ENCODE measurements around the gene GPR119.
"Not testable (repeated sequence)": the region's sequence is repeated elsewhere in the genome, so short reads cannot be mapped to it uniquely, and the experiment has no call there.

Gene GPR119

DNA sequence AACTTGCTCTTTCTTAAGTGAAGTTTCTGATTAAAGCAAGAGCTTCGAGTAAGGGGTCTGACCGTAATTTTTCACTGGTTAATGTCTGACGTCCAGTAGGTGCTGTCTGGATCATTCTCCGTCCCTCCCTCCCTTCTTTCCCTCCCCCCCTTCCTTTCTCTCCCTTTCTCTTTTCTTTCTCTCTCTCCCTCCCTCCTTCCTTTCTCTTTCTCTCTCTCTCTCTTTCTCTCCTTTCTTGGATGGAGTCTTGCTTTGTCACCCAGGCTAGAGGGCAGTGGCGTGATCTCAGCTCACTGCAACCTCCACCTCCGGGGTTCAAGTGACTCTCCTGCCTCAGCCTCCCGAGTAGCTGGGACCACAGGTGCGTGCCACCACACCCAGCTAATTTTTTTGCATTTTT, 46.6 kb downstream of the GPR119 start:
- not testable (repeated sequence) for DNase-seq

DNA sequence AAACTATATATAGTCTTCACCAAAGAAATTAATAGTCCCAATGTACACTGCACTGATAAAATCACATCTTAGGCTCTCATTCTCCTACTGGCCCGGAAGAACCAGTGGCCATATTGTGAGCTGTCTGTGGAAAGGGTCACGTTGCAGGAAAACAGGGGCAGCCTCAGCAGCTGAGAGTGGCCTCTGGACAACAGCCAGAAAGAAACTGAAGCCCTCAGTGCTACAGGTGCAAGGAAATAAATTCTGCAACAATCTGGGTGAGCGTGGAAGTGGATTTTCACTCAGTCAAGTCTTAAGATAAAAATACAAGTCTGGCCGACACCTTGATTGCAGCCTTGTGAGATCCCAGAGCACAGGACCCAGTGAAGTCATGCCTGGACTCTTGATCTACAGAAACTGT, 48.9 kb downstream of the GPR119 start:
- DNase-seq, result no peak
